Neural progenitor cell (in vitro differentiated cells): ENCODE measurements around the gene POLR3A.

Experiments
- EZH2 ChIP-seq: fragments of 200-600 bp; sonication (generic); IDR thresholded peaks from 2 replicates; pipeline ENCODE4 v1.6.1; 2017; ENCODE audit warnings: antibody characterized with exemption, mild to moderate bottlenecking, moderate library complexity
- EZH2phosphoT487 ChIP-seq: fragments of 200-600 bp; sonication (generic); IDR thresholded peaks from 2 replicates; pipeline ENCODE4 v1.6.1; 2017; ENCODE audit warnings: antibody characterized with exemption
- TF ChIP-seq, protein P1 (sequence below): fragments of 200-600 bp; sonication (generic); IDR thresholded peaks from 2 replicates; pipeline ENCODE4 v1.5.1; 2017; ENCODE audit warnings: antibody characterized with exemption, mild to moderate bottlenecking

DNA sequence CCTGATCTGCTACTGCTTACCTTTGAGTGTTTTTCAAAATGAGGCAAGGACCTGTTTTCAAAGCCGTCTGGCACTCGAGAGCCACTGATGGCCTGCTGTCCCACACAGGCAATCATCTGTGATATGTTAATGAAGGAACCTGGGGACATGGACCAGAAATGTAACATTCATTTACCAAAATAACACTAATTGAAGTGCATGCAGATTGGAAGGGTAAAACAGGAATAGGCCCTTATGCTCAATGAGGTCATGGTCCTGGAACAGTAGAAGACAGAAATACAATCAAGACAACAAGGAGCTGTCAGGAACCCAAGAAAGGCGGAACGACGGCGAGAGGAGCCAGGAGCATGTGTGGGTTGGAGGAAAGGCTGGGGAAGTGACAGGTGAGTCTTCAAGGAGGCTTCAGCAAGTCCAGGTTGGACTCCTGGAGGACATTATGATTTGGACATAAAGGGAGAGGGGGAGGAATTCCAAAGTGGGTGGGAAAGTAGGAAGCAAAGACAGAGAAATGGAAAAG is 28.3 kb downstream of the POLR3A start:
- TF ChIP-seq EZH2phosphoT487 (no peak), EZH2 (no peak)
- TF ChIP-seq, protein P1, sequence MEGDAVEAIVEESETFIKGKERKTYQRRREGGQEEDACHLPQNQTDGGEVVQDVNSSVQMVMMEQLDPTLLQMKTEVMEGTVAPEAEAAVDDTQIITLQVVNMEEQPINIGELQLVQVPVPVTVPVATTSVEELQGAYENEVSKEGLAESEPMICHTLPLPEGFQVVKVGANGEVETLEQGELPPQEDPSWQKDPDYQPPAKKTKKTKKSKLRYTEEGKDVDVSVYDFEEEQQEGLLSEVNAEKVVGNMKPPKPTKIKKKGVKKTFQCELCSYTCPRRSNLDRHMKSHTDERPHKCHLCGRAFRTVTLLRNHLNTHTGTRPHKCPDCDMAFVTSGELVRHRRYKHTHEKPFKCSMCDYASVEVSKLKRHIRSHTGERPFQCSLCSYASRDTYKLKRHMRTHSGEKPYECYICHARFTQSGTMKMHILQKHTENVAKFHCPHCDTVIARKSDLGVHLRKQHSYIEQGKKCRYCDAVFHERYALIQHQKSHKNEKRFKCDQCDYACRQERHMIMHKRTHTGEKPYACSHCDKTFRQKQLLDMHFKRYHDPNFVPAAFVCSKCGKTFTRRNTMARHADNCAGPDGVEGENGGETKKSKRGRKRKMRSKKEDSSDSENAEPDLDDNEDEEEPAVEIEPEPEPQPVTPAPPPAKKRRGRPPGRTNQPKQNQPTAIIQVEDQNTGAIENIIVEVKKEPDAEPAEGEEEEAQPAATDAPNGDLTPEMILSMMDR, result no peak
